K562 (cell line): ENCODE measurements around the gene CTSH. TPM values are rescaled to one million over a fixed set of nuclear protein-coding genes. Genes with fewer than 3 reads are reported as not detected.

ENCODE experiments used
- CTBP1 ChIP-seq: fragments of 450-650 bp; IDR thresholded peaks from 2 replicates; pipeline ENCODE4 v1.6.1; 2016; ENCODE audit warnings: borderline replicate concordance
- DDX20 ChIP-seq: fragments of 450-650 bp; IDR thresholded peaks from 2 replicates; pipeline ENCODE4 v1.6.1; 2016; ENCODE audit warnings: missing genetic modification characterization, low read depth, mild to moderate bottlenecking, missing compliant biosample characterization, moderate library complexity
- FOXM1 ChIP-seq, 2 experiments: fragments of 450-650 bp in 1 of 2; sonication (generic) in 1 of 2; formaldehyde crosslinking in 1 of 2; IDR thresholded peaks; 2 replicates each; pipeline versions ENCODE4 v1.6.1 to v1.9.0; 2017 to 2022; ENCODE audit warnings: low read depth in 2 of 2, mild to moderate bottlenecking in 2 of 2, missing genetic modification reagents in 1 of 2, moderate library complexity in 1 of 2
- ILK ChIP-seq: fragments of 450-650 bp; IDR thresholded peaks from 2 replicates; pipeline ENCODE4 v1.6.1; 2016; ENCODE audit warnings: missing genetic modification characterization, low read depth, mild to moderate bottlenecking, missing compliant biosample characterization, moderate library complexity, borderline replicate concordance
- KLF13 ChIP-seq: fragments of 450-650 bp; IDR thresholded peaks from 2 replicates; pipeline ENCODE4 v1.6.1; 2016; ENCODE audit warnings: missing genetic modification characterization, low read depth, mild to moderate bottlenecking, missing compliant biosample characterization, moderate library complexity, borderline replicate concordance
- MEF2D ChIP-seq: conservative IDR thresholded peaks from 2 replicates; pipeline ENCODE4 v1.6.1; 2016; ENCODE audit warnings: low read depth, missing genetic modification characterization, missing compliant biosample characterization
- PCBP2 ChIP-seq: fragments of 200-400 bp; formaldehyde crosslinking; IDR thresholded peaks from 2 replicates; pipeline ENCODE4 v1.6.1; 2018; ENCODE audit warnings: low read length, low read depth, mild to moderate bottlenecking, moderate library complexity; ENCODE audit not compliant: poor library complexity, severe bottlenecking
- POLR2AphosphoS2 ChIP-seq: IDR thresholded peaks from 2 replicates; pipeline ENCODE4 v1.6.1; 2012; ENCODE audit warnings: low read length, improper control_type of control experiment
- SRSF1 ChIP-seq: fragments of 200-400 bp; formaldehyde crosslinking; IDR thresholded peaks from 2 replicates; pipeline ENCODE4 v1.6.1; 2017; ENCODE audit warnings: mild to moderate bottlenecking, low read depth, low read length, moderate library complexity
- TAF9B ChIP-seq: fragments of 450-650 bp; IDR thresholded peaks from 2 replicates; pipeline ENCODE4 v1.6.1; 2018; ENCODE audit warnings: mild to moderate bottlenecking; ENCODE audit not compliant: partially characterized antibody
- TAL1 ChIP-seq: fragments of 450-650 bp; IDR thresholded peaks from 2 replicates; pipeline ENCODE4 v1.6.1; 2016; ENCODE audit warnings: mild to moderate bottlenecking
- TBL1XR1 ChIP-seq, 2 experiments: IDR thresholded peaks; 2 replicates each; pipeline ENCODE4 v1.6.1; 2012; ENCODE audit warnings: improper control_type of control experiment in 2 of 2, low read length in 2 of 2, mild to moderate bottlenecking in 1 of 2
- ZNF140 ChIP-seq: fragments of 250-450 bp; sonication (Bioruptor Pico); IDR thresholded peaks from 2 replicates; pipeline ENCODE4 v1.8.0; 2021; ENCODE audit warnings: moderate library complexity, mild to moderate bottlenecking, inconsistent platforms
- ZNF699 ChIP-seq: fragments of 250-450 bp; sonication (Bioruptor Pico); IDR thresholded peaks from 2 replicates; pipeline ENCODE4 v1.8.0; 2021; ENCODE audit warnings: mild to moderate bottlenecking, moderate library complexity; ENCODE audit not compliant: insufficient replicate concordance
- ZNF717 ChIP-seq: fragments of 250-450 bp; sonication (Bioruptor Pico); IDR thresholded peaks from 2 replicates; pipeline ENCODE4 v1.5.0; 2021
- ZNF75A ChIP-seq: fragments of 450-650 bp; formaldehyde crosslinking; IDR thresholded peaks from 2 replicates; pipeline ENCODE4 v1.4.0; 2020; ENCODE audit warnings: mild to moderate bottlenecking
- ZNF764 ChIP-seq: fragments of 250-450 bp; sonication (Bioruptor Pico); IDR thresholded peaks from 2 replicates; pipeline ENCODE4 v1.4.0; 2020; ENCODE audit warnings: low read depth, mild to moderate bottlenecking, moderate library complexity
- polyA plus RNA-seq, 8 experiments: library from polyadenylated mRNA; depleted of rRNA in 4 of 8; stranded (reverse) in 5 of 8; unstranded in 3 of 8; fragments of >200 nt; fragmentation: Nextera tagmentation in 2 of 8; fragmentation: Illumina TruSeq in 1 of 8; extraction: Ambion mirVana in 2 of 8; extraction: Trizol in 1 of 8; gene quantifications; 2 replicates each; pipeline versions ENCODE4 v1.2.1 to v1.2.3, GENCODE V29; 2011 to 2014; ENCODE audit warnings: inconsistent platforms in 1 of 8, missing spikeins in 1 of 8
- total RNA-seq, 7 experiments: library from RNA; depleted of rRNA in 6 of 7; stranded (reverse); fragments of >200 nt in 6 of 7; fragmentation: Illumina TruSeq in 2 of 7; extraction: Trizol in 2 of 7; gene quantifications; 2 replicates each; pipeline versions ENCODE4 v1.2.1 to v1.2.3, GENCODE V29; 2011 to 2021; ENCODE audit warnings: low replicate concordance in 1 of 7
- TF ChIP-seq, protein P1 (sequence below): sonication (generic); formaldehyde crosslinking; IDR thresholded peaks from 2 replicates; pipeline ENCODE4 v1.4.0; 2020; ENCODE audit warnings: mild to moderate bottlenecking, missing genetic modification reagents
- TF ChIP-seq, protein P2 (sequence below): sonication (generic); formaldehyde crosslinking; IDR thresholded peaks from 2 replicates; pipeline ENCODE4 v1.8.0; 2022; ENCODE audit warnings: mild to moderate bottlenecking, missing genetic modification reagents
- TF ChIP-seq, protein P3 (sequence below): fragments of 250-450 bp; sonication (Bioruptor Pico); IDR thresholded peaks from 2 replicates; pipeline ENCODE4 v1.5.0; 2021; ENCODE audit warnings: mild to moderate bottlenecking, borderline replicate concordance
- TF ChIP-seq, protein P4 (sequence below): fragments of 250-450 bp; sonication (Bioruptor Pico); IDR thresholded peaks from 2 replicates; pipeline ENCODE4 v1.8.0; 2022; ENCODE audit warnings: inconsistent platforms, mild to moderate bottlenecking, moderate library complexity, borderline replicate concordance

Gene CTSH
- total and polyA plus RNA-seq, 9 of the 15 experiments (the other 6 are each of a cell fraction or from before 2014, with no cell fraction given) = 15.0 to 462 (median 173) TPM

DNA sequence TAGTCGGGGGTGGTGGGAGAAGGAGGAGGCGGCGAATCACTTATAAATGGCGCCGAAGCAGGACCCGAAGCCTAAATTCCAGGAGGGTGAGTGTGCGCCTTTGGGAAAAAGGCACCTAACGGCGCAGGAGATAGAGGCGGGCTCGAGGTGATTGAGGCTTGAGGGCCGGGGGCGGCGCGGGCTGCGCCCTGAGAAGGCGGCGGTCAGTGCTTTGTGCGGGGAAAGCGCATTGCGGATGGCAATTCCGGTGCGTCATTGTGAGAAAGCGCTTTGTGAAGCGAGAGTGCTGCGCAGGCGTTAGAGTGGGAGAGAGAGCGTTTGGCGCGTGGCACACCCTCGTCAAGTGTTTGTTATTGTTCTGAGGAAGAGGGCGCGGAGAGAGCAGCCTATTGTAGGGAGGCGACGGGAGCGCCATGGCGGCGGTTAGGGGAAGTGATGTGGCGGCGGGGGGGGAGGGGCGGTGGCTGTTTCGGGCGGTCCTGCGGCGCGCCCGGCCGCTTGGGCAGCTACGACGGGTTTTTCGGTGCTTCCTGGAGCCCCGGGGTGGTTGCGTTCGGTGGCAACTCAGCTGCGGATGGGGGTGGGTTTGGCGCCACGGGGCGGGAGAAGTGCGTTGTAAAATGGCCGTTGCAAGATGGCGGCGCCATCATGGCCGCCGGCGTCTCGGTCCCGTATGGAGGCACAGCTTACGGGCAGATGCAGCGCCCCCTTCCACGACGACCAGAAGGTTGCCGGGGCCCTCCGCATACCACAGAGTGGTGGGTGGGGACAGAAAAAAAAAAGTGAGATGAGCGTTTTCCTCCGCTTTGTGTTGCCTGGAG lies 71.7 kb downstream of the CTSH start (continued):
- TF ChIP-seq ZNF764 (no peak), TAL1 (no peak), KLF13 (no peak), ZNF140 (CRISPR knock-in tag) (no peak), ZNF75A (no peak), POLR2AphosphoS2 (no peak), TBL1XR1 (IDR thresholded peaks at IDR 0.05; ENCODE audit: low read length in 2 of 2) (no peak; a peak in 1 of 4 replicates), MEF2D (no peak; the same call in 1 of the 2 replicates), DDX20 (tag) (no peak), SRSF1 (peak; percentile 84; the same call in 1 of the 2 replicates), ILK (tag) (no peak), FOXM1 (IDR thresholded peaks at IDR 0.05; ENCODE audit: low read depth) (no peak), FOXM1 (CRISPR knock-in tag; IDR thresholded peaks at IDR 0.05; ENCODE audit: low read depth) (no peak), TAF9B (peak; percentile 80), PCBP2 (no peak), ZNF699 (CRISPR knock-in tag) (no peak), ZNF717 (CRISPR knock-in tag) (0 out of 2 replicates have a peak, but pooled peaks have one; percentile 68), CTBP1 (no peak)
- TF ChIP-seq, protein P1, sequence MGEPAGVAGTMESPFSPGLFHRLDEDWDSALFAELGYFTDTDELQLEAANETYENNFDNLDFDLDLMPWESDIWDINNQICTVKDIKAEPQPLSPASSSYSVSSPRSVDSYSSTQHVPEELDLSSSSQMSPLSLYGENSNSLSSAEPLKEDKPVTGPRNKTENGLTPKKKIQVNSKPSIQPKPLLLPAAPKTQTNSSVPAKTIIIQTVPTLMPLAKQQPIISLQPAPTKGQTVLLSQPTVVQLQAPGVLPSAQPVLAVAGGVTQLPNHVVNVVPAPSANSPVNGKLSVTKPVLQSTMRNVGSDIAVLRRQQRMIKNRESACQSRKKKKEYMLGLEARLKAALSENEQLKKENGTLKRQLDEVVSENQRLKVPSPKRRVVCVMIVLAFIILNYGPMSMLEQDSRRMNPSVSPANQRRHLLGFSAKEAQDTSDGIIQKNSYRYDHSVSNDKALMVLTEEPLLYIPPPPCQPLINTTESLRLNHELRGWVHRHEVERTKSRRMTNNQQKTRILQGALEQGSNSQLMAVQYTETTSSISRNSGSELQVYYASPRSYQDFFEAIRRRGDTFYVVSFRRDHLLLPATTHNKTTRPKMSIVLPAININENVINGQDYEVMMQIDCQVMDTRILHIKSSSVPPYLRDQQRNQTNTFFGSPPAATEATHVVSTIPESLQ (CRISPR knock-in tag) = no peak
- TF ChIP-seq, protein P2, sequence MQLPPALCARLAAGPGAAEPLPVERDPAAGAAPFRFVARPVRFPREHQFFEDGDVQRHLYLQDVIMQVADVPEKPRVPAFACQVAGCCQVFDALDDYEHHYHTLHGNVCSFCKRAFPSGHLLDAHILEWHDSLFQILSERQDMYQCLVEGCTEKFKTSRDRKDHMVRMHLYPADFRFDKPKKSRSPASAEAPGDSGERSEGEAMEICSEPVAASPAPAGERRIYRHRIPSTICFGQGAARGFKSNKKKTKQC = no peak
- TF ChIP-seq, protein P3, sequence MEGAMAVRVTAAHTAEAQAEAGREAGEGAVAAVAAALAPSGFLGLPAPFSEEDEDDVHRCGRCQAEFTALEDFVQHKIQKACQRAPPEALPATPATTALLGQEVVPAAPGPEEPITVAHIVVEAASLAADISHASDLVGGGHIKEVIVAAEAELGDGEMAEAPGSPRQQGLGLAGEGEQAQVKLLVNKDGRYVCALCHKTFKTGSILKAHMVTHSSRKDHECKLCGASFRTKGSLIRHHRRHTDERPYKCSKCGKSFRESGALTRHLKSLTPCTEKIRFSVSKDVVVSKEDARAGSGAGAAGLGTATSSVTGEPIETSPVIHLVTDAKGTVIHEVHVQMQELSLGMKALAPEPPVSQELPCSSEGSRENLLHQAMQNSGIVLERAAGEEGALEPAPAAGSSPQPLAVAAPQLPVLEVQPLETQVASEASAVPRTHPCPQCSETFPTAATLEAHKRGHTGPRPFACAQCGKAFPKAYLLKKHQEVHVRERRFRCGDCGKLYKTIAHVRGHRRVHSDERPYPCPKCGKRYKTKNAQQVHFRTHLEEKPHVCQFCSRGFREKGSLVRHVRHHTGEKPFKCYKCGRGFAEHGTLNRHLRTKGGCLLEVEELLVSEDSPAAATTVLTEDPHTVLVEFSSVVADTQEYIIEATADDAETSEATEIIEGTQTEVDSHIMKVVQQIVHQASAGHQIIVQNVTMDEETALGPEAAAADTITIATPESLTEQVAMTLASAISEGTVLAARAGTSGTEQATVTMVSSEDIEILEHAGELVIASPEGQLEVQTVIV = no peak
- TF ChIP-seq, protein P4, sequence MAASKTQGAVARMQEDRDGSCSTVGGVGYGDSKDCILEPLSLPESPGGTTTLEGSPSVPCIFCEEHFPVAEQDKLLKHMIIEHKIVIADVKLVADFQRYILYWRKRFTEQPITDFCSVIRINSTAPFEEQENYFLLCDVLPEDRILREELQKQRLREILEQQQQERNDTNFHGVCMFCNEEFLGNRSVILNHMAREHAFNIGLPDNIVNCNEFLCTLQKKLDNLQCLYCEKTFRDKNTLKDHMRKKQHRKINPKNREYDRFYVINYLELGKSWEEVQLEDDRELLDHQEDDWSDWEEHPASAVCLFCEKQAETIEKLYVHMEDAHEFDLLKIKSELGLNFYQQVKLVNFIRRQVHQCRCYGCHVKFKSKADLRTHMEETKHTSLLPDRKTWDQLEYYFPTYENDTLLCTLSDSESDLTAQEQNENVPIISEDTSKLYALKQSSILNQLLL (CRISPR knock-in tag) = no peak
